Measurements from ENCODE around the gene FRY. TPM values are rescaled to one million over a fixed set of nuclear protein-coding genes. Genes with fewer than 3 reads are reported as not detected.
A peak's percentile ranks its signal among the peaks of the same experiment; 100 is the strongest.

Gene FRY
- total and polyA plus RNA-seq, 2 of the 13 experiments (the other 11 are each of a cell fraction or from before 2014, with no cell fraction given), result 8.2 to 13.1 TPM

- 0 out of 2 replicates have a peak, but pooled peaks have one; percentile 3 for TF ChIP-seq ZMAT3 (CRISPR knock-in tag; conservative IDR thresholded peaks at IDR 0.05)
Measured at GRCh38 chr13:32314271-32315237, 283.0 kb downstream of the FRY start (continued).

- in situ Hi-C loops (cut with HindIII; ENCODE audit: extremely low pct_ligation_motif_present, low pct_unique_long_range_greater_than_20kb) (no loop called here), intact Hi-C loops (cut with micrococcal nuclease; ENCODE audit: unreplicated experiment) (loop anchor here (5.0 kb wide), 1 partner anchor 403 kb away; no protein-coding TSS in a partner anchor)
- no peak; the same call in 1 of the 2 replicates for TF ChIP-seq ZZZ3 (CRISPR knock-in tag; IDR thresholded peaks at IDR 0.05; ENCODE audit: borderline replicate concordance)
- no peak for TF ChIP-seq SKI (IDR thresholded peaks at IDR 0.05; ENCODE audit: partially characterized antibody)
- 0 out of 2 replicates have a peak, but pooled peaks have one; percentile 19 for TF ChIP-seq AHDC1 (CRISPR knock-in tag; IDR thresholded peaks at IDR 0.05; ENCODE audit: borderline replicate concordance)
- TF ChIP-seq ZNF34 (CRISPR knock-in tag; IDR thresholded peaks at IDR 0.05; ENCODE audit: borderline replicate concordance), result no peak; the same call in 1 of the 2 replicates
- peak; percentile 41; the same call in 1 of the 2 replicates for TF ChIP-seq TOE1 (CRISPR knock-in tag; IDR thresholded peaks at IDR 0.05)
- TF ChIP-seq SP1 (IDR thresholded peaks at IDR 0.05), result no peak
- TF ChIP-seq SP1 (CRISPR knock-in tag; IDR thresholded peaks at IDR 0.05), result peak; percentile 43; the same call in 1 of the 2 replicates
- no peak for TF ChIP-seq ZNF644 (CRISPR knock-in tag; IDR thresholded peaks at IDR 0.05; ENCODE audit: low read depth)
- TF ChIP-seq ZNF230 (CRISPR knock-in tag; IDR thresholded peaks at IDR 0.05), result 0 out of 2 replicates have a peak, but pooled peaks have one; percentile 52
- TF ChIP-seq NR2F1 (CRISPR knock-in tag; IDR thresholded peaks at IDR 0.05), result no peak
- 0 out of 2 replicates have a peak, but pooled peaks have one; percentile 31 for TF ChIP-seq ZNF790 (CRISPR knock-in tag; IDR thresholded peaks at IDR 0.05; ENCODE audit: borderline replicate concordance)
- TF ChIP-seq ZNF264 (CRISPR knock-in tag; IDR thresholded peaks at IDR 0.05), result peak; percentile 51; the same call in 1 of the 2 replicates
- TF ChIP-seq ZFP37 (CRISPR knock-in tag; IDR thresholded peaks at IDR 0.05; ENCODE audit: borderline replicate concordance), result peak; percentile 31; the same call in 1 of the 2 replicates
- peak; percentile 30; the same call in 1 of the 2 replicates for TF ChIP-seq ZBTB38 (CRISPR knock-in tag; IDR thresholded peaks at IDR 0.05)
Measured at GRCh38 chr13:32315238-32316027, 283.9 kb downstream of the FRY start, which contains the start of the genes BRCA2 and ZAR1L. BRCA2 (plus strand) TSS chr13:32315508; CDS start chr13:32316461, 953 bp downstream. ZAR1L (minus strand) TSS chr13:32315363; CDS start chr13:32311925, 3,438 bp downstream.

More at GRCh38 chr13:32315238-32316027, 283.9 kb downstream of the FRY start, which contains the start of the genes BRCA2 and ZAR1L:
- POLR2A ChIA-PET, result interaction anchor here (1.3 to 2.3 kb wide), 8 partner anchors 10 to 151 kb away, joined by 5 to 36 read pairs (median 8); partner anchors contain the start of gene N4BP2L1
- peak within 1 kb of the TSS; percentile 75 for H3K27ac ChIP-seq (ENCODE audit: extremely low read length, insufficient read depth, low read length)
- peak within 1 kb of the TSS; percentile 85 for H3K9ac ChIP-seq (ENCODE audit: insufficient read depth, low read depth, low read length)
- CTCF ChIA-PET (ENCODE audit: low intra/inter-chr PET ratio, low total read pairs), result no interaction called here
- WGBS (ENCODE audit: low lambda C conversion rate), result 5% methylated on average over 10 of the region's 60 CpGs
- FAIRE-seq (no peak), DNase-seq (ENCODE audit: low spot score) (peak; percentile 79), ATAC-seq (peak; percentile 99)
- H3K79me2 ChIP-seq (ENCODE audit: insufficient read depth, low read length), result peaks cover 5% of the 10 kb centered on the region
- no peaks in the 10 kb centered on the region; a peak in 1 of 5 replicates for H3K27me3 ChIP-seq (ENCODE audit: control insufficient read depth in 1 of 2, insufficient read depth in 2 of 2, low read length in 2 of 2)
- H4K20me1 ChIP-seq (ENCODE audit: insufficient read depth, low read length), result no peaks in the 10 kb centered on the region
- H3K9me3 ChIP-seq (ENCODE audit: low read length), result no peaks in the 10 kb centered on the region
- H3K4me2 ChIP-seq (ENCODE audit: low read depth, low read length), result peak within 1 kb of the TSS; percentile 96
- H3K36me3 ChIP-seq (replicated peaks in 1 of 2; ENCODE audit: control insufficient read depth in 1 of 2, insufficient read depth in 2 of 2, low read length in 2 of 2), result no peaks in the 10 kb centered on the region; a peak in 2 of 5 replicates
- peak within 1 kb of the TSS; percentile 75 for H2AFZ ChIP-seq (ENCODE audit: low read length)
- BruUV-seq (replicated peaks), result no TSS peak
- H3K4me3 ChIP-seq (replicated peaks in 1 of 3; ENCODE audit: insufficient read depth in 1 of 3, low read depth in 2 of 3, low read length in 3 of 3), result peak within 1 kb of the TSS; percentile 66 to 83 (median 72)
- peaks cover 32% of the 10 kb centered on the region for H3K4me1 ChIP-seq (ENCODE audit: insufficient read depth, low read length)

All from HepG2 (cell line).